NK-92 (cell line): ENCODE measurements around the gene MTA1.

Experiments used
- DNase-seq: peaks from one replicate; lab custom pipeline; 2025; ENCODE audit not compliant: unreplicated experiment; lab: John Stamatoyannopoulos, UW

The MTA1 gene

DNA sequence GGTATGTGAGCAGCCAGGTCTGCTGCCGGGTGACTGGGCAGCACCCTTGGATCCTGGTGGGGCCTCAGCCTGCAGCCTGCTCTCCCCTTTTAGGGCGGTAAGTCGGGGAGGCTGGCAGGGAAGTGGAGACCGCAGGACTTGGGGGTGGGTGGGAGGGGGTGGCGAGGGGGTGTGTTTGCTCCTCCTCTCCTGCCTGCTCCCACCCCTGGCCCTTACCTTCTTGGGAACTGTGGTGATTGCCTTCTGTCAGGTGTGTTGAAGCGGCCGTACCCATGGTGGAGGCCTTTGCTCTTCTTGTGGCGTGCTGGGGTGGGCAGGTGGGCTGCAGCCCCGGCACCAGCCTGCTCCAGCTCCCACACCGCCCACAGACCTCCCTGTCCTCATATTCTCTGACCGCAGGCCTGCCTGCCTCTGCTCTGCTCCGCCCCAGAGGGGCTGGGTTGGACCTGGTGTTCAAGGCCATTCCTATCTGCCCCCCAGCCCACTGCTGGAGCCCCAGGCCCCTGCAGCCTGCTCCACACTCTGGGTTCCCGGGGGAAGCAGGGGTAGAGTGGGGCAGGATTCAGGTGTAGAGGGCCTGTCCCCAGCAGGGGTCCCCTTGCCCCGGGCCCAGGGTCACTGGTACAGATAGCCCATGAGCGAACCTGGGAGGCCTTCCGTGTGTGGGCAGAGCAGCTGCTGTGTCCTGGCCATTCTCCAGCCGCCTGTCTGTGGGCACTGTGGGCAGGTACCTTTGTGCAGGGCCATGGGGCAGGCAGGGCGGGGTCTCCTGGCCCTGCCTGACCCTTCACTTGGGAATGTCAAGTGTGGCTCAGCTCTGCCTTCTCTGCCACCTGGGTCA is 76.6 kb downstream of the MTA1 start:
- DNase-seq = no peak

DNA sequence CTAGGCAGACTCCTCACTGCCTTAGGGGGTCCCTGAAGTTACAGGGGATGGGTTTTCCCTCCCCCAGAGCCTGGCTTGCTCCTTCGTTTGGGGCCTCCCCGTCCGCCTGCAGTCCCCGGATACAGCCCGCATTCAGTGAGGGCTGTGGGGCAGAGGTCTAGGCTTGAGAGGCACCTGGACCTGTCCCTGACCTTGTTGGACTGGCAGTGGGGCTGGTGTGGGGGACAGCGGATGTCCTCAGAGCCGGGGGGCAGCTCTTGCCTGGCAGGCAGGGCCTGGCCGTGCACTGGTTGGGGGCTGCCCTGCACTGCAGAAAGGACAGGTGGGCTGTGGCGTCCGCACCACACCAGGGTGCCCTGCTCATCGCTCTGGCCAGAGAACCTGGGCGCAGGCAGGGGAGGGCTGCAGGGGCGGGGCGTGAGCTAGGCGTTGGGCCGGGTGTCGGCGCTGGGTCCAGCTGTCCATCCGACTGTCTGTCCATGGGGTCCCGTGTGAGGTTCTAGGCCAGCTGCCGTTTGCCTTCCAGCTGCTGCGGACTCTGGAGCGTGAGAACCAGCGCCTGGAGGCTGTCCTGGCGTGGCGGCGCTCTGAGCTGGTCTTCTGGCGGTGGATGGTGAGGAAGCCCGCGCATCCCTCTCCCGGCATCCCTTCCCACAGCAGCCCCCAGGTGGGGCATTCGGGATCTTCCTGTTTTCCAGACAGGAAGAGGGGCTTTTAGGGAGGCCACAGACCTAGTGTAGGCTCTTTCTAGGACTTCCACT is 77.4 kb downstream of the MTA1 start:
- DNase-seq = no peak

- no peak for DNase-seq
Observed at GRCh38 chr14:105497671-105498429, 78.2 kb downstream of the MTA1 start.

GRCh38 chr14:105498430-105499255 is 79.0 kb downstream of the MTA1 start:
- DNase-seq = no peak

- DNase-seq = no peak
Observed at GRCh38 chr14:105499256-105500035, 79.8 kb downstream of the MTA1 start.

- no peak for DNase-seq
Observed at GRCh38 chr14:105500036-105500725, 80.6 kb downstream of the MTA1 start.

- no peak for DNase-seq
Observed at GRCh38 chr14:105500726-105501101, 81.1 kb downstream of the MTA1 start.

GRCh38 chr14:105501504-105502291 is 82.1 kb downstream of the MTA1 start:
- no peak for DNase-seq

DNA sequence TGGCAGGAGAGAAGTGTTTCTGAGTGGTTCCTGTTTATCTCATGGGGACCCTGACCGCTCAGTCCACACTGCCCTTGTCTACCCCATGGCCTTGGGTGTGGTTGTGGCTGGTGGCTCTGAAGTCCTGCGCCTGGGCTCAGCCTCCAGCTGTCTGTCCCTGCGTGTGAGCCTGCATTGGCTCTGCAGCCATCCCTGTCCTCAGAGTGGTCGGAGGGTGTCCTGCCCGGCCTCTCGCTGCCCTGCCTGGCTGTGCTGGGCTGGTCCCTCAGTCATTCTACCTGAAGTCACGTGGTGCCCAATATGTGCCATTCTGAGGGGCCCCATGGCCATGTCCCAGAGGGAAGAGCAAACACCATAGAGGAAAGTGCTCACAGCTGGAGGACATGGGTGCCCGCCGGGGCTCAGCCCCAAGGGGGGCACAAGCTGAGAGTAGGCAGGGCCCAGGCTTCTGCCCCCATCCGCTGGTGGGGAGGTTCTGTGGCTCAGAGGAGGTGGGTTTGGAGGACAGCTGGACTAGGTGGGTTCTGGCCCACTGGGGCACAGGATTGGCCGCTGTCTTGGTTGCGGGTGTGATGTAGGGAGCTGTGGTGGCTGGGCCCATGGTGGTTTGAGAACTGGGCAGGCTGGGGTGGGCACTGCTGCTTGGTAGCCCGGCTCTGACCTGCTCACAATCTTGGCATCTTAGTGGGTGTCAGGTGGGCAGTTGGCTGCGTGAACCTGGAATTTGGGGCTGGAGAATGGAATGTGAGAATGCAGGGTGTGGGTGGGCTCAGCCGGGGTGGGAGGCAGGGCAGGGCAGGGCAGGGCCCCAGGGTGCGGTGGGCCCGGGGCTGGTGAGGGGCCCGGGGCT is 83.0 kb downstream of the MTA1 start:
- no peak for DNase-seq

DNA sequence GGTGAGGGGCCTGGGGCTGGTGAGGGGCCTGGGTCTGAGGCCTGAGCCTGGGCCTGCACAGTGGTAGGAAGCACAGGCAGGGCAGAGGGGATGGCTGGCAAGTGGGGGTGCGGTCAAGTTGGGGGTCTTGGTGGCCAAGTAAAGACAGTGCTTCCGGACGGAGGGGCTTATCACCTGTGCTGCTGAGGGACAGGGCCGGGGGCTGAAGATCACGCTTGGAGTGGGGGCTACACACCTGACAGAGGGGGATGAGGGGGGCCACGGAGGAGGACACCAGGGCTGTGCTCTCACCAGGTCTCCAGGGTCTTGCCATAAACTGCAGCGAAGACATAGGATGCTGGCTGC is 83.6 kb downstream of the MTA1 start:
- no peak for DNase-seq

DNA sequence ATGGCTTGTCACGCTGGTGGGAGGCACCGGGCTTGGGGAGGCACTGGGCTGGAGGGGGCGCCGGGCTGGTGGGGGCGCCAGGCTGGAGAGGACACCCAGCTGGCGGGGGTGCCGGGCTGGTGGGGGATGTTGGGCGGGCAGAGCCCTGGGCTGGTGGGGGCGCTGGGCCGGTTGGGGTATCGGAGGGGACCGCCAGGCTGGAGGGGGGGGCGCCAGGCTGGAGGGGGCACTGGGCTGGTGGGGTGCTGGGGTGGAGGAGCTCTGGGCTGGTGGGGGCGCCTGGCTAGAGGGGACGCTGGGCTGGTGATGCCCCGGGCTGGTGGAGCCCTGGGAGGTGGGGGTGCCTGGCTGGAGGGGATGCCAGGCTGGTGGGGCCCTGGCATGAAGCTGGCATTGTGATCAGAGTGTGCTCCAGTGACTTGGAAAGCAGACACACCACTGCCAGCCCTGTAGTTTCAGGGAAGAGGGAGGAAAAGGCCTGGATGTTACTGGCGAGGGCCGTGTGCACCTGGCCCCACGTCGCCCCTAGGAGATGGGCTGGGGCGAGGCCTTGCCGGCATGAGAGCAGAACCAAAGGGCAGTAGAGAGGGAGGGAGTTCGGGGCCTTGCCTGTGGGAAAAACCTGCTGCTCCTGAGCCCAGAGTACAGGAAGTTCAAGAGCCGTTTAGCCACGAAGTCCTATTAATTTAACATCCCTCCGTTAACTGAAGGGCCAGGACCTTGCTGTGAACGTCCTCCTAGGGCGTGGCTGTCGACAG is 84.5 kb downstream of the MTA1 start:
- DNase-seq = no peak

DNA sequence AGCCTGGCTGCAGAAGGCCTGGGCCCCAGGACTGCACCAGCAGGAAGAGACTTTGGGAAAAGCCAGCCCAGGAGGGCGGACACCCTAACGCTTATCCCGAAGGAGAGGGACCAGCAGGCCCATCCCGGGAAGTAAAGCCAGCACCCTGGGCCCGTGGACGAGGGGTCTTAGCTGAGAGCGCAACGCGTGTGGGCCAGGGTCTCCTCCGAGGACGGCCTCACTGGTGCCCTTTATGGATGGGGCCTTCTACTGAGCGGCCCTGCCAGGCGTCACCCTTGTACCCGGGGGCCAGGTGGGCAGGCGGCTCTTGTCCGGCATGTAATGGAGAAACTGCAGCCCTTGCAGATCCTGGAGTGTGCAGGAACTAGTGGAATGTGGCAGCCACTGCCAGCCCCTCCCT is 85.5 kb downstream of the MTA1 start:
- no peak for DNase-seq

- DNase-seq = no peak
Observed at GRCh38 chr14:105507247-105507646, 87.6 kb downstream of the MTA1 start.

GRCh38 chr14:105508069-105508468 is 88.4 kb downstream of the MTA1 start:
- no peak for DNase-seq

GRCh38 chr14:105508601-105509000 is 89.0 kb downstream of the MTA1 start:
- DNase-seq = no peak

DNA sequence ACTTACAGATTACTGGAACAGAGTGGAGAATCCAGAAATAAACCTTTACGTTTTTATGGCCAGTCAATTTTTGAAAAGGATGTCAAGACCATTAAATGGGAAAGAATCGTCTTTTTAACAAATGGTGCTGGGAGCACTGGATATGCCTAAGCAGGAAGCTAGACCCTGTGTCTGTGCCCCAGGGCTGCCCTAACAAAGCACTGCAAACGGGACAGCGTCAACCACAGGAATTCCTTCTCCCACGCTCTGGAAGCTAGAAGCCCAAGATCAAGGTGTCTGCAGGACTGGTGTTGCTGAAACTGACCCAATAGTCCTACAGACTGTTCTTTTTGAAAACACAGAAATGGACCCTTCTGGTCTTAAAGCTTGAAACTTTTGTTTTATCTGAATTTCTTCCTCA is 97.5 kb downstream of the MTA1 start:
- no peak for DNase-seq
